ENCODE data around the gene FADS1.

Gene FADS1

DNA sequence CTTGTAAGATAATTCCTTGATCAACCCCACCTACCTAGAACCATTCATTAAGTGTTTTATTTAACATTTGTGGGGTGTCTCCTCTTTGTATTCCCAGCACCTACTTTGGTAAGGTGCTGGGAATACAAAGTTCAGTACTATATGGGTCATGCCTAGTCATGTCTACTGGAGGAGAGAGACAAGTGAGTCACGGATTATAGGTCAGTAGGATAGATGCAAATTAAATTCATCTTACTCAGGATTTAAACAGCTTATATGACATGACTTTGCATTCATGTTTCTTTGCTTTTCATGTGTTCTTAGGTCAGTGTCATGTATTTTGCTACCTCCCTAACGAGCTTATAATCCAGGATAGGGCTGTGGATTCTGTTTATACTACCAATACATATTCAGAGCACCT, 3.4 kb upstream of the FADS1 start:
- no peak for DNase-seq

- DNase-seq, result no peak
Observed at GRCh38 chr11:61817471-61818202, 834 bp upstream of the FADS1 start.

DNA sequence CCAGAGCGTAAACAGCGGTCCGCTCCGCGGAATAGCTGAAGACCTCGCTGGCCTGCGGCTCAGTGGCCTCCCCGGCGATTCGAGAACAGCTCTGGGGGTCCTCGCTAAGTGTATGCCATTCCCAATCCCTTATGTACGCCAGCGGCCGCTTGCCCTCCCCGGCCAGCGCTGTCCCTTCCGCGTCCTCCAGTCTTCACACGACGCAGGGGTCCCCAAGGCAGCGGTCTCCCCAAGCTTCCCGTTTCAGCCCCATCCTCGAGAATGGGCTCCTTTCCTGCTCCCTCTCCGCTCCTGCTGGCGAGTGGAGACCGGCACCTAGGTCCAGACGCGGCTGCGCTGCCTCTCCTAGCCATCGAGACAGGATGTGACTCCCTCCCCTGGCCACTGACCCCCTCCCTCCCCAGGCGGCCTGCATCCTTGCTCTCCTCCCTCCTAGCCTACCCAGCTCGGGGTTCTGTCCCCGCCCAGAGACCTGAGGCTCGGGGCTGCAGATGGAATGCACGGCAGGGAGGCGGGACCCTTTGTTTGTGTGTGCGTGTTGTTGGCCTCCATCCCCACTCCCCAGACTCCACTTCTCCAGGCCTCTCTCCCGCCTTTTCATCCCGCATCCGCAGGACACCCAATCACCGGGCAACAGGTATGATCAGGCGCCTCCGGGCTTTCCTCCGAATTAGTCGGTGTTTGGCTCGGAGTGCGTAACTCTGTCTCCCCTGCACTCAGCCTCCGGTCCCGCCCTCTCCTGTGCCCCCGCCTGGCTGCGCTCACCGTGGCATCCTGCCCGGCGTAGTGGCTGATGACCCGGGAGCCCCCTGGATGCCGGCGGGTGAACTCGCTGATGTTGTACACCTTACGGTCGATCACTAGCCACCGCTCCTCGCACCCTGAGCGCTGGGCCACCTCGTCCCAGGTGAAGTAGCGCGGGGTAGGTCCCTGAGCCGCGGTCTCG, 740 bp downstream of the FADS1 start:
- DNase-seq, result peak; percentile 93

DNA sequence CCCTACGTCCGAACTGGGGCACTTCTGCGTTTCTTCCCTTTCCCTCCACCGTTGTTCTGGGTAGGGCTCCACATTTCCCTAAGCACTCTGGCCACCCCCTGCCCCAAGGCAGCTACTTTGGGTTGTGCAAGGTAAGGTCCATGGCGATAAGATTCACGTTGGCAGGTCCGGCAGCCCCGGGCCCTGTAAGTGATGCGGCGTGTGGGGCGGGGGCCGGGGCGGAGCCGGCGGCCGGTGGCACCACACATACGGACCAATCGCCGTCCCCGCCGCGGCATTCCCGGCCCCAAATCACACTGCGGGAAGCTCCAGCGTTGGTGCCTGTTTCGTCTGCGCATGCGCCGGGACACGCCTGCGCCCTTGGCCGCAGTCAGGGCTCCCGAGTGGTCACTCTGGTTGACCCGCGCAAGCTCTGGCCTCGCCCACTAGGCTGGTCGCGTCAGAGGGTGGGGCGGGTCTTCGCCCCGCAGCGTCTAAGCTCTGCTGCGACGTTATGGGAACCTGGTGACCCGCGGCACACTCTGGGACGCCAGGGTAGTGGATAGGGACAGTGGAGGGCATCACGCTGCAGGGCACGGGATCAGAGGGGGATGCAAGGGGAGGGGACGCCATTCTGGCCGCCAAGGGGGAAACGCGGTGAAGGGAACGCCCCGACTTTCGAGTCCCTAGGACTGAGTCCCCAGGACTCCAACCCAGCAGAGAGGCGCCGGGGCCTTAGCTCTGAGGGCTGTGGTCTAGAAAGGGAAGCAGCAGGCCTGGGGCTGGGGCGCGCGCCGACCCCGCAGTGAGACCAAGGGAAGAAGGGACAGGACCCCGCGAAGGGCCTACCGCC, 1.6 kb downstream of the FADS1 start:
- peak; percentile 99 for DNase-seq

GRCh38 chr11:61814247-61814957, 2.4 kb downstream of the FADS1 start:
- DNase-seq, result peak; percentile 71

DNA sequence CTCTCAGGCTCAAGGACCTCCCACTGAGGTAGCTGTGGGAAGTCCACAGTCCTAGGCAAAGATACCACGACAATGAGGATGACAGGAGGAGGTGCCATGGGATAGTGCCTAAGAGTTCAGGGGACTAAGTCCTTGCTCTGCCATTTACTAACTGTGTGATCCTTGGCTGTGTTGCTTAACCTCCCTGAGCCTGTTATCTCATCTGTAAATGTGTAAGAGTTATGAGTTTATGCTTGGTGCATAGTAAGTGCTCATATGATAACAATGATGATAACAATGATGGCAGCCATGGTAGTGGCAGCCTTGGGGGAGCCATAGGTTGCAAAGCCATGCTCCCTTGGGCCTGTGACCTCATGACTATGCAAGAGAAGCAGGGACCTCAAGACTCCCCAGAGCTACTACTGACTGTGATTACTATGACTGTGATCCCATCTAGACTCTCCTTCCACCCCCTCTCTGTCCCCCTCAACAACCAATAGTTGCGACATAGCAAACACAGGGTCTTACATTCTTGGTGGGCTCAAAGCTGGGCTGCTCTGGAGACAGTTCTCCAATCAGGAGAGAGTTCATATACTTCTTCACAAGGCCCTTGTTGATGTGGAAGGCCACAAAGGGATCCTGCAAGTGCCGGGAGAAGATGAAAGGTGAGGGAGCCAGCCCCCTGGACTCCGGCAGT, 3.9 kb downstream of the FADS1 start:
- no peak for DNase-seq

DNA sequence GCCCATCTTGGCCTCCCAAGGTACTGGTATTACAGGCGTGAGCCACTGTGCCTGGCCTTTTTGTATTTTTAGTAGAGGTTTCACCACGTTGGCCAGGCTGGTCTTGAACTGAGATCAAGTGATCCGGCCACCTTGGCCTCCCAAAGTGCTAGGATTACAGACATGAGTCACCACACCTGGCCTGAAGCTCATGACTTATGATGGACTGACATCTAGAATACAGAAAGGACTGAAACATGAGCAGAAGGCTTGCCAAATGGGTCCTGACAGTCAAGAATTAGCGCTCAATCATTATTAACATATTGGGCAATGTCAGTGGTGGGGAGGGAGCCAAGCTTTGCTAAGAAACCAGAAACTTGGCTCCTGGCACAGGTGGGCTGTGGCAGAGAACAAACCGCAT, 5.0 kb downstream of the FADS1 start:
- no peak for DNase-seq

DNA sequence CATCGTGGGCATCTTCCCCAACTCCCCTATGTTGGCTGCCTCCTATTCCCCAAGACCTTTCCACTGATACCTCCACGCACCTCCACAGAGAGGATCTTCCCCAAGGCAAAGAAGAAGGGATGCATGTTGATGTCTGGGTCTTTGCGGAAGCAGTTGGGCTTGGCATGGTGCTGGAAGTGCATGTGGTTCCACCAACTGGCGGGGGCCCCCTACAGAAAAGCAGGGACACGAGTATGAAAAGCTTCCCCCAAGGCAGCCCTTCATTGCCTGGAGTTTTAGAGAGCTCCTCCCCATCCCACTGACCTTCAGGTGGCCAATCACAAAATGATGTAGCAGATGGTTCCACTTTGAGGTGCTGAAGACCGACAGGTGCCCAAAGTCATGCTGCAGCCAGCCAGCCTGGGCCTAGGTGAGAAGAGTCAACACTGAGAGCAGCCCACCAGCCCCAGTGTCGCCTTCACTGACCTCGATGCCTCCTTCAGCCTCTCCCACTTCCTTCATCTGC, 6.1 kb downstream of the FADS1 start:
- DNase-seq, result no peak

DNA sequence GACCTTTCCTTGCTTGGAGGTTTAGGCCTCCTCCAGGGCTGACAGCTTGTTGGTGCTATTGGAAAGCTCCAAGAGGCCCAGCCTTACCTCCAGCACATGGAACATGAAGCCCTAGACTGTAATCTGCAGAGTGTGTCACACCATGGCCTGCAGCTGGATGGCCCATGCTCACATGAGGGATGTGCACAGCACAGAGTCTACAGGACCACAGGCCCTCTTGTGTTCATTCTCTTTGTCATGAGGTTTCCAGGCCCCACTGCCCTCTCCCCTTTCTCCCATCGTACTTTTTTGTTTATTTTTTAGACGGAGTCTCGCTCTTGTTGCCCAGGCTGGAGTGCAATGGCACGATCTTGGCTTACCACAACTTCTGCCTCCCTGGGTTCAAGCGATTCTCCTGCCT, 10.0 kb downstream of the FADS1 start:
- no peak for DNase-seq

GRCh38 chr11:61805146-61805545, 11.7 kb downstream of the FADS1 start:
- DNase-seq, result no peak

- DNase-seq, result no peak
Observed at GRCh38 chr11:61803889-61804647, 12.7 kb downstream of the FADS1 start.

DNA sequence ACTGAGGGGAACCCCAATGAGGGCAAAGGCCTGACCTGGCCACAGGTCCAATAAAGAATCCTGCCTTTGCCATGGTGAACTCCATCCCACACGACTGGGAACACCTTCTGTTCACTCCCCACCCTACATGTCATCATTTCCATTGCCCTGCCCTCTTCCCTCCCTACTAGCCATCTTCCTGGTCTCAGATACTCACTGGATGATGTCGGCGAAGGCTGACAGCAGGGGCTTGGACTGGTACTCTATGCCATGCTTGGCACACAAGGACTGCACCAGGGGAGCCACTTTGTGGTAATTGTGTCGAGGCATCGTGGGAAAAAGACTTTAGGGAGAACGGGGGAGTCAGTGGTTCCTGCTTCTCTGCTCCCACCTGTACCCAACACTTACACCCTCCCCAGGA, 14.2 kb downstream of the FADS1 start:
- DNase-seq, result no peak

DNA sequence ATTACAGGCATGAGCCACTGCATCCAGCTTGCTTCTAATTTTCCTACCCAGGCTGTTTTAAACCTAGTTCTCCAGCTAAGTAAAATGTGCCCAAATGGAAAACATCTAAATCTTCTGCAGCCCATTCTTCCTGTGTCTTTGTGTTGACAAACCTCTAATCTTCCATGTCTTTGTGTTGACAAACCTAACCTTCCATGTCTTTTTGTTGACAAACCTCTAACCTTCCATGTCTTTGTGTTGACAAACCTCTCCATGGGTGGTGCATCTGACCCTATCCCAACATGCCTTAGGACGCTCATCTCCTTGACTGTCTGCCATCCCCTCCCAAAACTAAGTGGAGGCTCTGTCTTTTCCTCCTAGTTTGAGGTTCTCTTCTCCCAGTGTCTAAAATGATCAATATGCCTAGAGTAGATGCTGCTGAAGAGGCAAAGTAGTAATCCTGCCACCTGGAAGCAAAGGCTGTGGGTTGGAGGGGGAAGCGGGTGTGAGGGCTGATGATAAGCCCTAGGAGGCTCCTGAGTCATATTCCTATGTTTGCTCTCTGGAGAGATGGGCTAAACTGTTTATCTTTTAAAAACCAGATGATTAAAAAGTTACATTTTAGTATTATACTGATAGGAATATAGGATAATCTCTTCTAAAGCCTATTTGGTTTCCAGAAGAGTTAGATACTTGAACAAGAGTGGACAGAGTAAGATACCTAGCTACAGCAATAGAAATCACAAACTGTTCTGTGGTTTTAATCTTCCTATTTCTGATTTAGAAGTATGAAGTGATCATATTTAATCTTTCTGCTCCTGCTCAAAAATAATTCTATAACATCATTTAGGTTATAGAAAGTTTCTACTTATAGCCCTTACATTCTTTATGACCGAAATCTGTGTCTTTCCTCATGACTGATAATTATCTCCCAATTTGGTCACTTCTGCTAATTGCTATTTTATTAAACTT, 16.2 kb downstream of the FADS1 start:
- no peak for DNase-seq

DNA sequence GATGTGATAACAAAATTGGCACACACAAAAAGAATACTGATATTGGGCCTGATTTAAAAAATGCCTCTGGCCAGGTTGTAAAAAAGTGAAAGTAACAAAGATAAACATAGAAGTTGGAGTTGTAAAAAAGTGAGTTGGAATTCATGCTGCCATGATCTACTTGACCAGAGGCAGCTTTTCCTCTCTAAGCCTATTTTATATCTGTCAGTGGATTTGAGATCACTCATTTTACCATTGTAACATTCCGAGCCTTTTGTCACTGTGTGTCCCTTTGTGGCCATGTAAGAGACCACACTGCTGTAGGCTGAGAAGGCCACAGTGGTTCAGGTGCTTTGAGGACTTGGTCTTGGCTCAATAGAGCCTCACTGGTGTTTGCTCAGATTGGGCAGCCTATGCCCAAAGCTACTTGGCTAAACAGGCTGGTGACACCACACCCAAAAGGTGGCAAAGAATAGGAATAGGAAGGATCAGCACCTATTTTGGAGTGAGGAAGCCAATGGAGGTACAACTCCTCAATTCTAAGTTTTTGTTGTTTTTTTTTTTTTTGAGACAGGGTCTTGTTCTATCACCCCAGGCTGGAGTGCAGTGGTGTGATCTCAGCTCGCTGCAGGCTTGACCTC, 17.0 kb downstream of the FADS1 start:
- no peak for DNase-seq

- peak; percentile 78 for DNase-seq
Observed at GRCh38 chr11:61797263-61797944, 19.4 kb downstream of the FADS1 start.

DNA sequence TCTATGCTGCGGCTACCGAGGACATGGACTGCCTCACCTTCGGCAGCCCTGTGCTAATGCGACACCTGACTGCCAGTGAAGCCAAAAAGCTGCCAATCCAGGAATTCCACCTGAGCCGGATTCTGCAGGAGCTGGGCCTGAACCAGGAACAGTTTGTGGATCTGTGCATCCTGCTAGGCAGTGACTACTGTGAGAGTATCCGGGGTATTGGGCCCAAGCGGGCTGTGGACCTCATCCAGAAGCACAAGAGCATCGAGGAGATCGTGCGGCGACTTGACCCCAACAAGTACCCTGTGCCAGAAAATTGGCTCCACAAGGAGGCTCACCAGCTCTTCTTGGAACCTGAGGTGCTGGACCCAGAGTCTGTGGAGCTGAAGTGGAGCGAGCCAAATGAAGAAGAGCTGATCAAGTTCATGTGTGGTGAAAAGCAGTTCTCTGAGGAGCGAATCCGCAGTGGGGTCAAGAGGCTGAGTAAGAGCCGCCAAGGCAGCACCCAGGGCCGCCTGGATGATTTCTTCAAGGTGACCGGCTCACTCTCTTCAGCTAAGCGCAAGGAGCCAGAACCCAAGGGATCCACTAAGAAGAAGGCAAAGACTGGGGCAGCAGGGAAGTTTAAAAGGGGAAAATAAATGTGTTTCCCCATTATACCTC, 20.8 kb downstream of the FADS1 start:
- no peak for DNase-seq

DNA sequence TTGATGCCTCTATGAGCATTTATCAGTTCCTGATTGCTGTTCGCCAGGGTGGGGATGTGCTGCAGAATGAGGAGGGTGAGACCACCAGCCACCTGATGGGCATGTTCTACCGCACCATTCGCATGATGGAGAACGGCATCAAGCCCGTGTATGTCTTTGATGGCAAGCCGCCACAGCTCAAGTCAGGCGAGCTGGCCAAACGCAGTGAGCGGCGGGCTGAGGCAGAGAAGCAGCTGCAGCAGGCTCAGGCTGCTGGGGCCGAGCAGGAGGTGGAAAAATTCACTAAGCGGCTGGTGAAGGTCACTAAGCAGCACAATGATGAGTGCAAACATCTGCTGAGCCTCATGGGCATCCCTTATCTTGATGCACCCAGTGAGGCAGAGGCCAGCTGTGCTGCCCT, 21.3 kb downstream of the FADS1 start:
- no peak for DNase-seq

GRCh38 chr11:61794579-61794978, 22.2 kb downstream of the FADS1 start:
- no peak for DNase-seq
